ENCODE data around the gene CCDC188. TPM values are rescaled to one million over a fixed set of nuclear protein-coding genes. Genes with fewer than 3 reads are reported as not detected.

The CCDC188 gene
- total RNA-seq, 1 donor from 2014 or later, result 1.6 TPM

- no peaks in the 10 kb centered on the region for H3K4me1 ChIP-seq
- TF ChIP-seq CTCF (IDR thresholded peaks at IDR 0.05), result no peak
- no peak overlapping the region for H3K27ac ChIP-seq
- no peak overlapping the region for H3K4me3 ChIP-seq
- H3K36me3 ChIP-seq, result peaks cover 44% of the 10 kb centered on the region
- intact Hi-C loops (cut with DNase I), result no loop called here
- DNase-seq (no peak), ATAC-seq (no peak)
- H3K27me3 ChIP-seq, result no peaks in the 10 kb centered on the region
- H3K9me3 ChIP-seq, result no peaks in the 10 kb centered on the region
Observed at GRCh38 chr22:20125201-20126174, 25.4 kb downstream of the CCDC188 start.

GRCh38 chr22:20124083-20124787 lies 26.6 kb downstream of the CCDC188 start:
- Histone ChIP-seq H3K27ac (no peak overlapping the region), H3K27me3 (no peaks in the 10 kb centered on the region), H3K9me3 (no peaks in the 10 kb centered on the region), H3K4me1 (peaks cover 3% of the 10 kb centered on the region), H3K4me3 (no peak overlapping the region), H3K36me3 (peaks cover 57% of the 10 kb centered on the region)
- DNase-seq (no peak), ATAC-seq (no peak)
- intact Hi-C loops (cut with DNase I), result no loop called here
- TF ChIP-seq CTCF (IDR thresholded peaks at IDR 0.05), result no peak

- intact Hi-C loops (cut with DNase I), result no loop called here
- H3K4me3 ChIP-seq, result no peak overlapping the region
- no peaks in the 10 kb centered on the region for H3K9me3 ChIP-seq
- no peak for TF ChIP-seq CTCF (IDR thresholded peaks at IDR 0.05)
- DNase-seq, result no peak
- H3K4me1 ChIP-seq, result peaks cover 10% of the 10 kb centered on the region
- H3K27ac ChIP-seq, result no peak overlapping the region
- ATAC-seq, result no peak
- peaks cover 61% of the 10 kb centered on the region for H3K36me3 ChIP-seq
- H3K27me3 ChIP-seq, result no peaks in the 10 kb centered on the region
Observed at GRCh38 chr22:20123366-20124082, 27.3 kb downstream of the CCDC188 start.

- Histone ChIP-seq H3K9me3 (no peaks in the 10 kb centered on the region), H3K27me3 (no peaks in the 10 kb centered on the region), H3K4me3 (no peak overlapping the region), H3K27ac (no peak overlapping the region), H3K4me1 (peaks cover 15% of the 10 kb centered on the region), H3K36me3 (peaks cover 58% of the 10 kb centered on the region)
- no peak for DNase-seq
- intact Hi-C loops (cut with DNase I), result no loop called here
- TF ChIP-seq CTCF (IDR thresholded peaks at IDR 0.05), result no peak
- ATAC-seq, result no peak
Observed at GRCh38 chr22:20121856-20122415, 28.9 kb downstream of the CCDC188 start.

GRCh38 chr22:20118300-20119020 lies 32.4 kb downstream of the CCDC188 start:
- DNase-seq, result peak; percentile 20
- peak overlapping the region; percentile 91 for H3K4me3 ChIP-seq
- no peak for ATAC-seq
- intact Hi-C loops (cut with DNase I), result no loop called here
- peaks cover 25% of the 10 kb centered on the region for H3K4me1 ChIP-seq
- no peak for TF ChIP-seq CTCF (IDR thresholded peaks at IDR 0.05)
- H3K27me3 ChIP-seq, result no peaks in the 10 kb centered on the region
- peaks cover 57% of the 10 kb centered on the region for H3K36me3 ChIP-seq
- peak overlapping the region; percentile 60 for H3K27ac ChIP-seq
- H3K9me3 ChIP-seq, result no peaks in the 10 kb centered on the region
